ENCODE results near the gene UBD. TPM values are rescaled to one million over a fixed set of nuclear protein-coding genes. Genes with fewer than 3 reads are reported as not detected.

UBD gene
- total and polyA plus RNA-seq, 2 experiments from 2014 or later, result not detected

- no peak overlapping the region for H3K4me3 ChIP-seq
- H3F3A ChIP-seq (ENCODE audit: insufficient read depth), result no peaks in the 10 kb centered on the region
- H3K36me3 ChIP-seq (ENCODE audit: low read depth), result no peaks in the 10 kb centered on the region
- TF ChIP-seq EZH2phosphoT487 (IDR thresholded peaks at IDR 0.05; ENCODE audit: insufficient read depth, low read depth) (no peak), EZH2 (IDR thresholded peaks at IDR 0.05; ENCODE audit: insufficient read depth, poor library complexity, severe bottlenecking) (no peak)
- H3K27ac ChIP-seq, result no peak overlapping the region
- no peak overlapping the region for H3K9ac ChIP-seq
- no peaks in the 10 kb centered on the region for H3K79me2 ChIP-seq (ENCODE audit: insufficient read depth)
- H3K9me2 ChIP-seq (ENCODE audit: insufficient read depth), result no peaks in the 10 kb centered on the region
- H3K27me3 ChIP-seq (replicated peaks; ENCODE audit: insufficient read depth), result no peaks in the 10 kb centered on the region
- DNase-seq, result peak; percentile 13
- WGBS, 2 experiments (ENCODE audit: low coverage in 1 of 2, low lambda C conversion rate in 2 of 2, missing lambda C conversion rate in 2 of 2), result 30 to 45% methylated on average over 3 of the region's 3 CpGs
- no peaks in the 10 kb centered on the region for H3K4me1 ChIP-seq (ENCODE audit: insufficient read depth)
- no peaks in the 10 kb centered on the region for H4K20me1 ChIP-seq (ENCODE audit: insufficient read depth)
- H3K9me3 ChIP-seq (ENCODE audit: low read depth), result no peaks in the 10 kb centered on the region
- H2AFZ ChIP-seq, result no peak overlapping the region
- in situ Hi-C loops (cut with MboI), result no loop called here
- no peak overlapping the region for H3K4me2 ChIP-seq (ENCODE audit: unreplicated experiment)
Observed at GRCh38 chr6:29531668-29532067, 27.9 kb downstream of the UBD start.

- Histone ChIP-seq H3K27ac (no peak overlapping the region), H3K9me3 (ENCODE audit: low read depth) (no peaks in the 10 kb centered on the region), H3K9me2 (ENCODE audit: insufficient read depth) (no peaks in the 10 kb centered on the region), H3K79me2 (ENCODE audit: insufficient read depth) (no peaks in the 10 kb centered on the region), H3K4me2 (ENCODE audit: unreplicated experiment) (no peak overlapping the region), H3K4me3 (no peak overlapping the region), H3K4me1 (ENCODE audit: insufficient read depth) (no peaks in the 10 kb centered on the region), H3F3A (ENCODE audit: insufficient read depth) (no peaks in the 10 kb centered on the region), H3K27me3 (replicated peaks; ENCODE audit: insufficient read depth) (no peaks in the 10 kb centered on the region), H4K20me1 (ENCODE audit: insufficient read depth) (no peaks in the 10 kb centered on the region), H3K36me3 (ENCODE audit: low read depth) (no peaks in the 10 kb centered on the region), H2AFZ (no peak overlapping the region), H3K9ac (no peak overlapping the region)
- no peak for DNase-seq
- WGBS, 2 experiments (ENCODE audit: low coverage in 1 of 2, low lambda C conversion rate in 2 of 2, missing lambda C conversion rate in 2 of 2), result 13 to 36% methylated on average over 2 of the region's 2 CpGs
- TF ChIP-seq EZH2 (IDR thresholded peaks at IDR 0.05; ENCODE audit: insufficient read depth, poor library complexity, severe bottlenecking), result no peak
- TF ChIP-seq EZH2phosphoT487 (IDR thresholded peaks at IDR 0.05; ENCODE audit: insufficient read depth, low read depth), result no peak
- in situ Hi-C loops (cut with MboI), result no loop called here
Observed at GRCh38 chr6:29530671-29531310, 28.7 kb downstream of the UBD start.

- H3K9me3 ChIP-seq (ENCODE audit: low read depth), result no peaks in the 10 kb centered on the region
- H3K79me2 ChIP-seq (ENCODE audit: insufficient read depth), result no peaks in the 10 kb centered on the region
- no peaks in the 10 kb centered on the region for H3K9me2 ChIP-seq (ENCODE audit: insufficient read depth)
- no peak for DNase-seq
- H4K20me1 ChIP-seq (ENCODE audit: insufficient read depth), result no peaks in the 10 kb centered on the region
- H3K36me3 ChIP-seq (ENCODE audit: low read depth), result no peaks in the 10 kb centered on the region
- 29 to 61% methylated on average over 2 to 3 of the region's 3 CpGs for WGBS, 2 experiments (ENCODE audit: low coverage in 1 of 2, low lambda C conversion rate in 2 of 2, missing lambda C conversion rate in 2 of 2)
- no peaks in the 10 kb centered on the region for H3K27me3 ChIP-seq (replicated peaks; ENCODE audit: insufficient read depth)
- in situ Hi-C loops (cut with MboI), result no loop called here
- H3K9ac ChIP-seq, result no peak overlapping the region
- no peak overlapping the region for H3K4me2 ChIP-seq (ENCODE audit: unreplicated experiment)
- H2AFZ ChIP-seq, result no peak overlapping the region
- H3K4me3 ChIP-seq, result no peak overlapping the region
- H3K4me1 ChIP-seq (ENCODE audit: insufficient read depth), result no peaks in the 10 kb centered on the region
- H3F3A ChIP-seq (ENCODE audit: insufficient read depth), result no peaks in the 10 kb centered on the region
- TF ChIP-seq EZH2phosphoT487 (IDR thresholded peaks at IDR 0.05; ENCODE audit: insufficient read depth, low read depth) (no peak), EZH2 (IDR thresholded peaks at IDR 0.05; ENCODE audit: insufficient read depth, poor library complexity, severe bottlenecking) (no peak)
- no peak overlapping the region for H3K27ac ChIP-seq
Observed at GRCh38 chr6:29529956-29530355, 29.6 kb downstream of the UBD start.

- Histone ChIP-seq H3K36me3 (ENCODE audit: low read depth) (no peaks in the 10 kb centered on the region), H3K9me2 (ENCODE audit: insufficient read depth) (no peaks in the 10 kb centered on the region), H3K9ac (no peak overlapping the region), H3K4me2 (ENCODE audit: unreplicated experiment) (no peak overlapping the region), H4K20me1 (ENCODE audit: insufficient read depth) (no peaks in the 10 kb centered on the region), H3K27ac (no peak overlapping the region), H3K79me2 (ENCODE audit: insufficient read depth) (no peaks in the 10 kb centered on the region), H3K27me3 (replicated peaks; ENCODE audit: insufficient read depth) (no peaks in the 10 kb centered on the region), H3K4me1 (ENCODE audit: insufficient read depth) (no peaks in the 10 kb centered on the region), H3F3A (ENCODE audit: insufficient read depth) (no peaks in the 10 kb centered on the region), H3K9me3 (ENCODE audit: low read depth) (no peaks in the 10 kb centered on the region), H2AFZ (no peak overlapping the region), H3K4me3 (no peak overlapping the region)
- in situ Hi-C loops (cut with MboI), result no loop called here
- no peak for TF ChIP-seq EZH2 (IDR thresholded peaks at IDR 0.05; ENCODE audit: insufficient read depth, poor library complexity, severe bottlenecking)
- no peak for TF ChIP-seq EZH2phosphoT487 (IDR thresholded peaks at IDR 0.05; ENCODE audit: insufficient read depth, low read depth)
- DNase-seq, result no peak
- whole genome bisulfite sequencing, 2 experiments (ENCODE audit: low coverage in 1 of 2, low lambda C conversion rate in 2 of 2, missing lambda C conversion rate in 2 of 2), result 42 to 50% methylated on average over 2 of the region's 2 CpGs
Observed at GRCh38 chr6:29528988-29529560, 30.5 kb downstream of the UBD start.

Data from GM23248 (cell line).